ENCODE results near the gene HMGN2.

The HMGN2 gene

GRCh38 chr1:26452459-26453183, 19.6 kb upstream of the HMGN2 start:
- H3K79me2 ChIP-seq (ENCODE audit: insufficient read depth, low read length), result no peaks in the 10 kb centered on the region
- ATAC-seq (ENCODE audit: insufficient read depth, low read depth), result no peak
- no peak overlapping the region for H3K4me3 ChIP-seq (ENCODE audit: low read depth in 1 of 2, low read length in 2 of 2)
- H3K9me3 ChIP-seq (ENCODE audit: insufficient read depth, low read length, severe bottlenecking), result no peaks in the 10 kb centered on the region
- no peak overlapping the region for H2AFZ ChIP-seq (ENCODE audit: low read depth, low read length)
- H3K27me3 ChIP-seq (ENCODE audit: insufficient read depth, low read length, poor library complexity), result no peaks in the 10 kb centered on the region
- no peak overlapping the region for H3K27ac ChIP-seq (ENCODE audit: low read length)
- no peak overlapping the region for H3K9ac ChIP-seq (ENCODE audit: low read depth, low read length)
- TF ChIP-seq EZH2 (IDR thresholded peaks at IDR 0.05; ENCODE audit: borderline replicate concordance, low read depth, low read length, severe bottlenecking) (no peak), CTCF (IDR thresholded peaks at IDR 0.05; ENCODE audit: borderline replicate concordance, extremely low read depth, low read length, poor library complexity, severe bottlenecking) (no peak)
- DNase-seq, result no peak
- H4K20me1 ChIP-seq (ENCODE audit: insufficient read depth, low read length), result no peaks in the 10 kb centered on the region
- H3K4me1 ChIP-seq (ENCODE audit: insufficient read depth, low read length), result no peaks in the 10 kb centered on the region
- peaks cover 72% of the 10 kb centered on the region for H3K36me3 ChIP-seq (ENCODE audit: insufficient read depth, low read length)
- no peak overlapping the region for H3K4me2 ChIP-seq (ENCODE audit: insufficient read depth, low read length)

- H2AFZ ChIP-seq (ENCODE audit: low read depth, low read length), result no peak overlapping the region
- H3K9ac ChIP-seq (ENCODE audit: low read depth, low read length), result no peak overlapping the region
- H3K4me2 ChIP-seq (ENCODE audit: insufficient read depth, low read length), result no peak overlapping the region
- no peak for DNase-seq
- no peaks in the 10 kb centered on the region for H3K9me3 ChIP-seq (ENCODE audit: insufficient read depth, low read length, severe bottlenecking)
- H3K36me3 ChIP-seq (ENCODE audit: insufficient read depth, low read length), result peaks cover 72% of the 10 kb centered on the region
- H3K4me3 ChIP-seq (ENCODE audit: low read depth in 1 of 2, low read length in 2 of 2), result no peak overlapping the region
- H3K27me3 ChIP-seq (ENCODE audit: insufficient read depth, low read length, poor library complexity), result no peaks in the 10 kb centered on the region
- H3K79me2 ChIP-seq (ENCODE audit: insufficient read depth, low read length), result no peaks in the 10 kb centered on the region
- no peak overlapping the region for H3K27ac ChIP-seq (ENCODE audit: low read length)
- no peaks in the 10 kb centered on the region for H4K20me1 ChIP-seq (ENCODE audit: insufficient read depth, low read length)
- TF ChIP-seq CTCF (IDR thresholded peaks at IDR 0.05; ENCODE audit: borderline replicate concordance, extremely low read depth, low read length, poor library complexity, severe bottlenecking) (no peak), EZH2 (IDR thresholded peaks at IDR 0.05; ENCODE audit: borderline replicate concordance, low read depth, low read length, severe bottlenecking) (no peak)
- no peak for ATAC-seq (ENCODE audit: insufficient read depth, low read depth)
- no peaks in the 10 kb centered on the region for H3K4me1 ChIP-seq (ENCODE audit: insufficient read depth, low read length)
Measured at GRCh38 chr1:26459148-26459547, 13.1 kb upstream of the HMGN2 start.

GRCh38 chr1:26459573-26460031, 12.6 kb upstream of the HMGN2 start:
- no peak overlapping the region for H3K9ac ChIP-seq (ENCODE audit: low read depth, low read length)
- ATAC-seq (ENCODE audit: insufficient read depth, low read depth) (no peak), DNase-seq (no peak)
- no peaks in the 10 kb centered on the region for H3K4me1 ChIP-seq (ENCODE audit: insufficient read depth, low read length)
- no peak overlapping the region for H3K4me3 ChIP-seq (ENCODE audit: low read depth in 1 of 2, low read length in 2 of 2)
- no peak overlapping the region for H3K4me2 ChIP-seq (ENCODE audit: insufficient read depth, low read length)
- no peaks in the 10 kb centered on the region for H3K27me3 ChIP-seq (ENCODE audit: insufficient read depth, low read length, poor library complexity)
- no peaks in the 10 kb centered on the region for H3K9me3 ChIP-seq (ENCODE audit: insufficient read depth, low read length, severe bottlenecking)
- H3K79me2 ChIP-seq (ENCODE audit: insufficient read depth, low read length), result no peaks in the 10 kb centered on the region
- peaks cover 75% of the 10 kb centered on the region for H3K36me3 ChIP-seq (ENCODE audit: insufficient read depth, low read length)
- TF ChIP-seq EZH2 (IDR thresholded peaks at IDR 0.05; ENCODE audit: borderline replicate concordance, low read depth, low read length, severe bottlenecking), result no peak
- TF ChIP-seq CTCF (IDR thresholded peaks at IDR 0.05; ENCODE audit: borderline replicate concordance, extremely low read depth, low read length, poor library complexity, severe bottlenecking), result no peak
- H3K27ac ChIP-seq (ENCODE audit: low read length), result no peak overlapping the region
- H2AFZ ChIP-seq (ENCODE audit: low read depth, low read length), result no peak overlapping the region
- no peaks in the 10 kb centered on the region for H4K20me1 ChIP-seq (ENCODE audit: insufficient read depth, low read length)

All from DND-41 (cell line).